H1 (cell line): ENCODE results near the gene RUSF1. TPM values are rescaled to one million over a fixed set of nuclear protein-coding genes. Genes with fewer than 3 reads are reported as not detected.

Experiments
- CTCF ChIA-PET: fragments of 300-600 bp; sonication (Branson Sonifier 250); formaldehyde crosslinking; loops from one replicate; lab custom pipeline; 2021; ENCODE audit not compliant: partially characterized antibody; lab: Charles Lee
- POLR2A ChIA-PET: fragments of 300-600 bp; sonication (Branson Sonifier 250); formaldehyde crosslinking; loops from one replicate; lab custom pipeline; 2021; ENCODE audit warnings: inconsistent platforms; ENCODE audit not compliant: partially characterized antibody; lab: Charles Lee
- DNase-seq, 2 experiments: peaks; one replicate each; pipeline versions ENCODE4 v3.0.0 to v3.0.0-alpha.2; 2010 to 2022; ENCODE audit warnings: low spot score in 2 of 2, low read depth in 1 of 2, mixed read lengths in 1 of 2
- FAIRE-seq: peaks from 2 replicates; lab custom pipeline; 2011; peaks lifted over from hg19 to GRCh38; lab: Jason Lieb, UNC
- H2AFZ ChIP-seq: 2 replicates; pipeline ENCODE4 v1.8.1; 2012; ENCODE audit warnings: low read length, inconsistent platforms
- H2AK5ac ChIP-seq: 2 replicates; pipeline ENCODE4 v1.6.1; 2013; ENCODE audit warnings: low read depth, low read length
- H2BK120ac ChIP-seq: replicated peaks from 2 replicates; pipeline ENCODE3; 2013; ENCODE audit warnings: low read depth, low read length, inconsistent platforms
- H2BK12ac ChIP-seq: 2 replicates; pipeline ENCODE4 v1.6.1; 2013; ENCODE audit warnings: low read depth, low read length
- H2BK15ac ChIP-seq: 2 replicates; pipeline ENCODE4 v1.6.1; 2013; ENCODE audit warnings: low read length
- H2BK20ac ChIP-seq: 2 replicates; pipeline ENCODE4 v1.6.1; 2013; ENCODE audit warnings: low read length
- H2BK5ac ChIP-seq: 2 replicates; pipeline ENCODE4 v1.6.1; 2013; ENCODE audit warnings: low read depth, low read length
- H3K14ac ChIP-seq: 2 replicates; pipeline ENCODE4 v1.6.1; 2013; ENCODE audit warnings: inconsistent platforms; ENCODE audit not compliant: insufficient read length
- H3K18ac ChIP-seq: 2 replicates; pipeline ENCODE4 v1.6.1; 2013; ENCODE audit warnings: low read length; ENCODE audit errors: extremely low read depth
- H3K23ac ChIP-seq: 2 replicates; pipeline ENCODE4 v1.6.1; 2013; ENCODE audit warnings: inconsistent platforms; ENCODE audit not compliant: insufficient read length
- H3K23me2 ChIP-seq: 2 replicates; pipeline ENCODE4 v1.6.1; 2013; ENCODE audit warnings: low read depth, low read length
- H3K27ac ChIP-seq: 2 replicates; pipeline ENCODE4 v1.6.1; 2011; ENCODE audit warnings: low read depth, low read length, inconsistent platforms
- H3K27me3 ChIP-seq, 4 experiments: replicated peaks in 1 of 4; 1 replicate in 1 of 4; 2 replicates in 3 of 4; pipeline versions ENCODE4 v1.6.1 to v1.8.1; 2011 to 2013; ENCODE audit warnings: low read length in 3 of 4, mild to moderate bottlenecking in 3 of 4, inconsistent platforms in 2 of 4, mixed read lengths in 2 of 4, moderate library complexity in 1 of 4; ENCODE audit not compliant: control insufficient read depth in 3 of 4, insufficient read depth in 3 of 4; ENCODE audit errors: extremely low read depth in 1 of 4
- H3K36me3 ChIP-seq, 4 experiments: 2 replicates each; pipeline versions ENCODE4 v1.6.1 to v1.8.1; 2011 to 2013; ENCODE audit warnings: mild to moderate bottlenecking in 4 of 4, low read length in 3 of 4, moderate library complexity in 2 of 4, control low read depth in 1 of 4, inconsistent platforms in 1 of 4; ENCODE audit not compliant: insufficient read depth in 4 of 4, control insufficient read depth in 2 of 4
- H3K4ac ChIP-seq: replicated peaks from 2 replicates; pipeline ENCODE3; 2013; ENCODE audit warnings: low read length, low read depth, mixed read lengths, inconsistent platforms; ENCODE audit not compliant: insufficient read length
- H3K4me1 ChIP-seq, 4 experiments: replicated peaks in 1 of 4; 1 replicate in 1 of 4; 2 replicates in 3 of 4; pipeline versions ENCODE4 v1.6.1 to v1.8.1; 2011 to 2013; ENCODE audit warnings: low read length in 3 of 4, inconsistent platforms in 2 of 4, mixed read lengths in 1 of 4; ENCODE audit not compliant: insufficient read depth in 4 of 4, control insufficient read depth in 3 of 4
- H3K4me2 ChIP-seq, 2 experiments: 2 replicates each; pipeline versions ENCODE4 v1.6.1 to v1.8.1; 2011 to 2013; ENCODE audit warnings: low read depth in 2 of 2, low read length in 2 of 2, control low read depth in 1 of 2, inconsistent platforms in 1 of 2, mild to moderate bottlenecking in 1 of 2; ENCODE audit not compliant: insufficient read depth in 1 of 2
- H3K4me3 ChIP-seq, 4 experiments: fragments of 200-600, 300-600 bp in 1 of 4; sonication (generic), shearing (Covaris generic), sonication (Bioruptor Twin) in 1 of 4; 2 replicates each; pipeline versions ENCODE4 v1.5.1 to v1.8.1; 2011 to 2016; ENCODE audit warnings: low read length in 4 of 4, low read depth in 3 of 4, control low read depth in 2 of 4, inconsistent platforms in 2 of 4, mild to moderate bottlenecking in 2 of 4, mixed read lengths in 1 of 4, moderate library complexity in 1 of 4; ENCODE audit not compliant: insufficient read depth in 2 of 4; ENCODE audit errors: extremely low read depth in 1 of 4
- H3K56ac ChIP-seq: replicated peaks from 2 replicates; pipeline ENCODE3; 2013; ENCODE audit warnings: low read depth, mild to moderate bottlenecking, mixed read lengths, low read length, inconsistent platforms; ENCODE audit not compliant: insufficient read length
- H3K79me1 ChIP-seq: 2 replicates; pipeline ENCODE4 v1.6.1; 2013; ENCODE audit warnings: low read depth, low read length, control low read depth
- H3K79me2 ChIP-seq, 2 experiments: 2 replicates each; pipeline versions ENCODE4 v1.6.1 to v1.8.1; 2012 to 2013; ENCODE audit warnings: low read length in 2 of 2, mild to moderate bottlenecking in 2 of 2, inconsistent platforms in 1 of 2; ENCODE audit not compliant: insufficient read depth in 2 of 2, control insufficient read depth in 1 of 2
- H3K9ac ChIP-seq, 4 experiments: replicated peaks in 1 of 4; 1 replicate in 1 of 4; 2 replicates in 3 of 4; pipeline versions ENCODE4 v1.6.1 to v1.8.1; 2011 to 2013; ENCODE audit warnings: low read depth in 3 of 4, low read length in 3 of 4, control low read depth in 2 of 4, mild to moderate bottlenecking in 2 of 4, moderate library complexity in 2 of 4, inconsistent platforms in 1 of 4; ENCODE audit errors: extremely low read depth in 1 of 4
- H3K9me3 ChIP-seq, 2 experiments: 2 replicates each; pipeline versions ENCODE4 v1.6.1 to v1.8.1; 2012 to 2013; ENCODE audit warnings: mild to moderate bottlenecking in 2 of 2, moderate library complexity in 2 of 2, control low read depth in 1 of 2, inconsistent platforms in 1 of 2, low read depth in 1 of 2, low read length in 1 of 2, mixed read lengths in 1 of 2; ENCODE audit not compliant: insufficient read depth in 2 of 2
- H4K20me1 ChIP-seq, 2 experiments: replicated peaks in 1 of 2; 2 replicates each; pipeline versions ENCODE3 to v1.8.1; 2011 to 2013; ENCODE audit warnings: inconsistent platforms in 2 of 2, low read length in 2 of 2, mild to moderate bottlenecking in 1 of 2; ENCODE audit not compliant: insufficient read depth in 2 of 2, control insufficient read depth in 1 of 2
- H4K5ac ChIP-seq: 2 replicates; pipeline ENCODE4 v1.6.1; 2013; ENCODE audit warnings: low read length, low read depth, mixed read lengths, inconsistent platforms; ENCODE audit not compliant: insufficient read length
- H4K8ac ChIP-seq: 2 replicates; pipeline ENCODE4 v1.8.0; 2013; ENCODE audit warnings: mild to moderate bottlenecking, moderate library complexity, low read length, inconsistent platforms; ENCODE audit not compliant: insufficient read depth; ENCODE audit errors: extremely low read depth
- H4K91ac ChIP-seq: replicated peaks from 2 replicates; pipeline ENCODE3; 2013; ENCODE audit warnings: low read length, mixed read lengths, inconsistent platforms; ENCODE audit not compliant: insufficient read length
- ATF2 ChIP-seq: IDR thresholded peaks from 2 replicates; pipeline ENCODE4 v1.6.1; 2012; ENCODE audit warnings: low read length, inconsistent platforms
- BCL11A ChIP-seq, 2 experiments: IDR thresholded peaks; one replicate each; pipeline ENCODE4 v1.6.1; 2011; ENCODE audit warnings: low read depth in 2 of 2, low read length in 2 of 2, mild to moderate bottlenecking in 2 of 2
- CEBPB ChIP-seq: IDR thresholded peaks from 2 replicates; pipeline ENCODE4 v1.6.1; 2012; ENCODE audit warnings: low read depth, low read length
- CREB1 ChIP-seq: IDR thresholded peaks from 2 replicates; pipeline ENCODE4 v1.6.1; 2012; ENCODE audit warnings: inconsistent platforms
- EP300 ChIP-seq, 2 experiments: IDR thresholded peaks; 1 replicate in 1 of 2; 2 replicates in 1 of 2; pipeline ENCODE4 v1.6.1; 2011 to 2012; ENCODE audit warnings: low read depth in 2 of 2, low read length in 2 of 2, mild to moderate bottlenecking in 2 of 2, borderline replicate concordance in 1 of 2, inconsistent platforms in 1 of 2, moderate library complexity in 1 of 2
- EZH2 ChIP-seq: fragments of 200-600 bp; sonication (generic); IDR thresholded peaks from 2 replicates; pipeline ENCODE4 v1.7.1; 2012; ENCODE audit warnings: low read depth, mild to moderate bottlenecking, moderate library complexity, low read length, inconsistent platforms; ENCODE audit not compliant: severe bottlenecking
- HDAC6 ChIP-seq: IDR thresholded peaks from one replicate; pipeline ENCODE4 v1.7.1; 2012; ENCODE audit warnings: low read depth, mild to moderate bottlenecking, inconsistent platforms, low read length, moderate library complexity
- JUN ChIP-seq: IDR thresholded peaks from 2 replicates; pipeline ENCODE4 v1.6.1; 2011; ENCODE audit warnings: low read depth, mild to moderate bottlenecking, improper control_type of control experiment, low read length
- POLR2A ChIP-seq, 2 experiments: IDR thresholded peaks; 1 replicate in 1 of 2; 2 replicates in 1 of 2; pipeline ENCODE4 v1.6.1; 2011; ENCODE audit warnings: low read depth in 2 of 2, low read length in 2 of 2, mild to moderate bottlenecking in 2 of 2; ENCODE audit errors: control extremely low read depth in 1 of 2
- RBBP5 ChIP-seq: IDR thresholded peaks from 2 replicates; pipeline ENCODE4 v1.7.1; 2012; ENCODE audit warnings: low read depth, mild to moderate bottlenecking, inconsistent platforms, low read length, moderate library complexity, borderline replicate concordance
- SP1 ChIP-seq: IDR thresholded peaks from 2 replicates; pipeline ENCODE4 v1.6.1; 2011; ENCODE audit warnings: low read depth, low read length
- SP4 ChIP-seq: IDR thresholded peaks from 2 replicates; pipeline ENCODE4 v1.6.1; 2012; ENCODE audit warnings: low read length, inconsistent platforms
- TEAD4 ChIP-seq: IDR thresholded peaks from 2 replicates; pipeline ENCODE4 v1.6.1; 2012; ENCODE audit warnings: low read depth, low read length, inconsistent platforms, mixed read lengths
- WGBS, 2 experiments: shearing (Covaris generic) in 1 of 2; methylation state at CpG; one replicate each; pipeline versions ENCODE4 v1.1.6 to v1.1.7; 2013 to 2015; ENCODE audit warnings: low lambda C conversion rate in 2 of 2, mixed read lengths in 2 of 2, inconsistent platforms in 1 of 2, low coverage in 1 of 2, missing lambda C conversion rate in 1 of 2; ENCODE audit not compliant: insufficient replicate concordance in 2 of 2, insufficient coverage in 1 of 2, insufficient read length in 1 of 2; ENCODE audit errors: extremely low coverage in 1 of 2, missing lambda C conversion rate in 1 of 2; 5-methylcytosine and 5-hydroxymethylcytosine counted together
- polyA plus RNA-seq, 7 experiments: library from polyadenylated mRNA; depleted of rRNA in 3 of 7; stranded (reverse) in 5 of 7; unstranded in 2 of 7; fragments of >200 nt in 5 of 7; fragments of 200-250 nt in 2 of 7; gene quantifications; 1 replicate in 5 of 7; 2 replicates in 1 of 7; 4 replicates in 1 of 7; pipeline versions ENCODE4 v1.2.1 to v1.2.3, GENCODE V29; 2011 to 2013; ENCODE audit warnings: missing spikeins in 2 of 7, mixed read lengths in 2 of 7
- total RNA-seq: library from RNA; stranded (reverse); fragmentation: NEBNext Ultra II Directional; extraction: Animal tissue kit (Norgen Biotek cat#: 25700); gene quantifications from 2 replicates; pipeline ENCODE4 v1.2.1, GENCODE V29; 2021

RUSF1 gene
- total and polyA plus RNA-seq, 2 of the 8 experiments (the other 6 are each of a cell fraction or from before 2014, with no cell fraction given), result 22.5 to 33.7 TPM

- POLR2A ChIA-PET, result interaction anchor here (0.8 to 5.1 kb wide), 5 partner anchors 20 to 174 kb away, joined by 3 to 27 read pairs (median 8); partner anchors contain the start of gene RUSF1
- TF ChIP-seq JUN (no peak), EP300 (IDR thresholded peaks at IDR 0.05; ENCODE audit: borderline replicate concordance in 1 of 2, low read depth in 2 of 2, low read length in 2 of 2) (no peak), EZH2 (no peak), ATF2 (no peak), BCL11A (IDR thresholded peaks at IDR 0.05; ENCODE audit: low read depth in 2 of 2, low read length in 2 of 2) (no peak), CREB1 (no peak), SP1 (no peak), HDAC6 (no peak), CEBPB (no peak), SP4 (no peak), RBBP5 (no peak), POLR2A (IDR thresholded peaks at IDR 0.05; ENCODE audit: control extremely low read depth in 1 of 2, low read depth in 2 of 2, low read length in 2 of 2) (no peak), TEAD4 (no peak)
These were observed 22.2 kb upstream of the RUSF1 start for GRCh38 chr16:31530405-31530804.

More at GRCh38 chr16:31530405-31530804, 22.2 kb upstream of the RUSF1 start:
- Histone ChIP-seq H3K27me3 (peaks cover 5 to 31% (median 24%) of the 10 kb centered on the region in 4 experiments), H2BK120ac (no peak overlapping the region), H3K4me1 (peaks cover 6 to 14% (median 8%) of the 10 kb centered on the region in 4 experiments), H3K23me2 (peaks cover 9% of the 10 kb centered on the region; the same call in 1 of the 2 replicates), H4K20me1 (no peaks in the 10 kb centered on the region), H3K27ac (no peak overlapping the region), H3K4me2 (peak overlapping the region; percentile 73 to 92; a peak in 2 of 4 replicates), H2AK5ac (no peak overlapping the region), H4K91ac (no peak overlapping the region), H3K79me2 (no peaks in the 10 kb centered on the region), H4K8ac (no peak overlapping the region), H2AFZ (peak overlapping the region; percentile 97; the same call in 1 of the 2 replicates), H3K23ac (no peak overlapping the region), H2BK20ac (no peak overlapping the region), H3K79me1 (no peaks in the 10 kb centered on the region), H3K4me3 (peak overlapping the region; percentile 51 to 74 (median 64); a peak in 6 of 8 replicates), H3K4ac (no peak overlapping the region), H3K36me3 (no peaks in the 10 kb centered on the region), H3K9ac (no peak overlapping the region), H3K9me3 (no peaks in the 10 kb centered on the region), H2BK15ac (no peak overlapping the region), H3K14ac (no peak overlapping the region), H2BK12ac (no peak overlapping the region), H2BK5ac (no peak overlapping the region), H4K5ac (no peak overlapping the region), H3K18ac (no peak overlapping the region), H3K56ac (no peak overlapping the region)
- FAIRE-seq (no peak), DNase-seq (no peak)
- WGBS, 2 experiments, result 78% methylated on average over 5 of the region's 5 CpGs; no CpG with 5 or more reads in 1 of the 2 experiments
- CTCF ChIA-PET, result interaction anchor here (1.3 to 2.2 kb wide), 2 partner anchors 10 to 75 kb away, joined by 3 to 4 read pairs; no protein-coding TSS in a partner anchor
